Breast epithelium (tissue), 4 donors: ENCODE data around the gene ANGEL1. TPM values are rescaled to one million over a fixed set of nuclear protein-coding genes. Genes with fewer than 3 reads are reported as not detected.
A peak's percentile ranks its signal among the peaks of the same experiment; 100 is the strongest.

ENCODE experiments used
- DNase-seq, 2 donors: peaks; one replicate each; pipeline ENCODE4 v3.0.0-alpha.2; 2019; ENCODE audit warnings: low spot score in 2 of 2
- H3K27ac ChIP-seq, 2 donors: fragments of 200-600 bp; sonication (generic) in 1 of 2; one replicate each; pipeline ENCODE4 v1.5.1; 2016 to 2019; ENCODE audit warnings: mild to moderate bottlenecking in 1 of 2
- H3K27me3 ChIP-seq, 2 donors: fragments of 200-600 bp; sonication (generic) in 1 of 2; one replicate each; pipeline versions ENCODE4 v1.5.1 to v1.6.0; 2017 to 2019; ENCODE audit warnings: control low read depth in 1 of 2, mild to moderate bottlenecking in 1 of 2
- H3K36me3 ChIP-seq: fragments of 200-600 bp; one replicate; pipeline ENCODE4 v1.5.1; 2019
- H3K4me1 ChIP-seq, 2 donors: fragments of 200-600 bp; sonication (generic); one replicate each; pipeline ENCODE4 v1.5.1; 2016 to 2019; ENCODE audit warnings: control low read depth in 1 of 2
- H3K4me3 ChIP-seq, 3 donors: fragments of 200-600 bp; sonication (generic); 1 replicate in 2 of 3; 2 replicates in 1 of 3; pipeline ENCODE4 v1.5.1; 2016 to 2019; ENCODE audit warnings: mild to moderate bottlenecking in 3 of 3, moderate library complexity in 2 of 3
- H3K9me3 ChIP-seq, 2 donors: fragments of 200-600 bp; sonication (generic) in 1 of 2; one replicate each; pipeline ENCODE4 v1.5.1; 2016 to 2019; ENCODE audit warnings: control low read depth in 1 of 2
- CTCF ChIP-seq, 3 donors: fragments of 450-650 bp; IDR thresholded peaks; one replicate each; pipeline ENCODE4 v1.5.1; 2016 to 2017; ENCODE audit warnings: antibody characterized with exemption in 3 of 3, mild to moderate bottlenecking in 3 of 3, moderate library complexity in 3 of 3
- POLR2A ChIP-seq: fragments of 450-650 bp; IDR thresholded peaks from one replicate; pipeline ENCODE4 v1.6.1; 2016; ENCODE audit warnings: antibody characterized with exemption, mild to moderate bottlenecking, moderate library complexity
- POLR2AphosphoS5 ChIP-seq, 3 donors: sonication (generic); formaldehyde crosslinking; IDR thresholded peaks; one replicate each; pipeline ENCODE4 v1.6.1; 2017; ENCODE audit warnings: antibody characterized with exemption in 3 of 3
- intact Hi-C: fragments of 100-400 bp; cut with DNase I; formaldehyde crosslinking; loops from one replicate; pipeline ENCODE4 v1.15.1; 2023; ENCODE audit warnings: low total_unique reads
- total RNA-seq, 3 donors: library from RNA; depleted of rRNA; stranded (reverse); fragments of >200 nt; gene quantifications; one replicate each; pipeline ENCODE4 v1.1.0, GENCODE V29; 2016

Gene ANGEL1
- total RNA-seq, 3 donors from 2014 or later = 18.6 to 30.5 (median 24.7) TPM

DNA sequence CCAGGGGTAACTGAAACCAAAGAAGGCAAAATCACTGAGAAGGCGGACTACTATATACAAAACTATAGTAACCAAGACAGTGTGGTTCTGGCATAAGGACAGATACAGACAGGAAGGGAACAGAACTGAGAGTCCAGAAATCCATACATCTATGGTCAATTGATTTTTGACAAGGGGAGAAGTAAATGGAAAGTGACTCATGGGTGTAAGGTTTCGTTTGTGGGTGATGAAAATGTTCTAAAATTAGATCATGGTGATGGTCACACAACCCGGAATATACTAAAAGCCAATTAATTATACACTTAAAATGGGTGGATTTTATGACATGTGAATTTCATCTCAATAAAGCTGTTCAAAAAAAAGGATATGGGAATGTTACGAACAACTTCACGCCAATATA lies 18.7 kb downstream of the ANGEL1 start:
- Histone ChIP-seq H3K36me3 (peaks cover 5% of the 10 kb centered on the region), H3K27me3 (no peaks in the 10 kb centered on the region), H3K4me3 (no peak overlapping the region), H3K9me3 (no peaks in the 10 kb centered on the region), H3K4me1 (no peaks in the 10 kb centered on the region), H3K27ac (no peak overlapping the region)
- no peak for TF ChIP-seq CTCF (IDR thresholded peaks at IDR 0.05)
- intact Hi-C loops = no loop called here
- no peak for DNase-seq

GRCh38 chr14:76793324-76793723 lies 19.4 kb downstream of the ANGEL1 start:
- no peak overlapping the region for H3K4me3 ChIP-seq
- H3K27ac ChIP-seq = no peak overlapping the region
- peaks cover 11% of the 10 kb centered on the region for H3K36me3 ChIP-seq
- H3K4me1 ChIP-seq = no peaks in the 10 kb centered on the region
- no peak for DNase-seq
- H3K9me3 ChIP-seq = no peaks in the 10 kb centered on the region
- TF ChIP-seq POLR2AphosphoS5 (IDR thresholded peaks at IDR 0.05) = no peak
- TF ChIP-seq POLR2A = no peak
- TF ChIP-seq CTCF (IDR thresholded peaks at IDR 0.05) = no peak
- no peaks in the 10 kb centered on the region for H3K27me3 ChIP-seq
- intact Hi-C loops = no loop called here

GRCh38 chr14:76792422-76792821 lies 20.3 kb downstream of the ANGEL1 start:
- intact Hi-C loops = no loop called here
- Histone ChIP-seq H3K4me3 (no peak overlapping the region), H3K27ac (no peak overlapping the region), H3K4me1 (no peaks in the 10 kb centered on the region), H3K9me3 (no peaks in the 10 kb centered on the region), H3K36me3 (peaks cover 12% of the 10 kb centered on the region), H3K27me3 (no peaks in the 10 kb centered on the region)
- TF ChIP-seq POLR2A = no peak
- TF ChIP-seq POLR2AphosphoS5 (IDR thresholded peaks at IDR 0.05) = no peak
- TF ChIP-seq CTCF (IDR thresholded peaks at IDR 0.05) = no peak
- no peak for DNase-seq

DNA sequence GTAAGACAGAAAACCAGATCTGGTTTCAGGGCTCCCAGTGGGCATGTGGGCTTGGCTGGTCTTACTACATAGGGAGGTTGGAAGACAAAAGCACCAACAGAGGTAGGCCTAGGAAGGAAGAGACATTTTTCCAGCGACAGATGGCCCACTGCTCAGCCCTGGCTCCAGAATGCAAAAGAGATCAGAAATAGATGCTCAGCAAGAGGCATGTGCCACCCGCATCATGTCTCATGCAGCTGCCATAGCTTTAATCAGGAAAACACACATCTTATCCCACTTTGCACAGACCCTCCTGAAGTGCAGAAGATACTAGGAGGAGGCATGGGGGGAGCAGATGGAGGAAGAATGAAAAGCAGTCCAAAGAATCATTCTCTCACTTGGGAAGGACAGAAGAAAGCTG lies 26.1 kb downstream of the ANGEL1 start:
- no peak for DNase-seq
- intact Hi-C loops = no loop called here
- H3K27me3 ChIP-seq = no peaks in the 10 kb centered on the region
- no peaks in the 10 kb centered on the region for H3K4me1 ChIP-seq
- H3K27ac ChIP-seq = no peak overlapping the region
- TF ChIP-seq POLR2AphosphoS5 (IDR thresholded peaks at IDR 0.05) (no peak), POLR2A (no peak), CTCF (IDR thresholded peaks at IDR 0.05) (no peak)
- no peaks in the 10 kb centered on the region for H3K9me3 ChIP-seq
- peaks cover 12% of the 10 kb centered on the region for H3K36me3 ChIP-seq
- H3K4me3 ChIP-seq = no peak overlapping the region

- intact Hi-C loops = loop anchor here (5.0 kb wide), 1 partner anchor 682 kb away; no protein-coding TSS in a partner anchor
- H3K27me3 ChIP-seq = no peaks in the 10 kb centered on the region
- H3K36me3 ChIP-seq = peaks cover 7% of the 10 kb centered on the region
- no peak overlapping the region for H3K4me3 ChIP-seq
- H3K4me1 ChIP-seq = no peaks in the 10 kb centered on the region
- TF ChIP-seq POLR2A (no peak), POLR2AphosphoS5 (IDR thresholded peaks at IDR 0.05) (peak in 1 of 3 donors; percentile 13), CTCF (IDR thresholded peaks at IDR 0.05) (peak; percentile 26 to 47 (median 38))
- DNase-seq = peak in 1 of 2 donors; percentile 41
- no peak overlapping the region for H3K27ac ChIP-seq
- H3K9me3 ChIP-seq = no peaks in the 10 kb centered on the region
These were observed 27.8 kb downstream of the ANGEL1 start for GRCh38 chr14:76784881-76785280.
